CD4-positive, alpha-beta memory T cell (primary cell): ENCODE measurements around the gene TOP2A. TPM values are rescaled to one million over a fixed set of nuclear protein-coding genes. Genes with fewer than 3 reads are reported as not detected.
"Not testable (repeated sequence)": the region's sequence is repeated elsewhere in the genome, so short reads cannot be mapped to it uniquely, and the experiment has no call there.

ENCODE experiments used
- CTCF ChIA-PET: fragments of 350-600 bp; sonication (Branson Sonifier 250); formaldehyde crosslinking; loops from one replicate; lab custom pipeline; 2021; ENCODE audit warnings: inconsistent platforms; ENCODE audit not compliant: partially characterized antibody; lab: Charles Lee
- POLR2A ChIA-PET: fragments of 350-600 bp; sonication (Branson Sonifier 250); formaldehyde crosslinking; loops from one replicate; lab custom pipeline; 2021; ENCODE audit not compliant: partially characterized antibody; lab: Charles Lee
- DNase-seq, 5 donors: peaks; one replicate each; pipeline versions ENCODE4 v3.0.0 to v3.0.0-alpha.2; 2020 to 2022; ENCODE audit warnings: mixed read lengths in 1 of 5
- H3K27ac ChIP-seq: one replicate; pipeline ENCODE4 v1.7.0; 2013; ENCODE audit warnings: low read depth, low read length
- H3K27me3 ChIP-seq: 2 replicates; pipeline ENCODE4 v1.7.0; 2013; ENCODE audit warnings: mild to moderate bottlenecking, low read length, moderate library complexity; ENCODE audit not compliant: insufficient read depth
- H3K36me3 ChIP-seq: 2 replicates; pipeline ENCODE4 v1.7.0; 2013; ENCODE audit warnings: mild to moderate bottlenecking, low read length, moderate library complexity; ENCODE audit not compliant: insufficient read depth
- H3K4me1 ChIP-seq: 2 replicates; pipeline ENCODE4 v1.7.0; 2013; ENCODE audit warnings: mild to moderate bottlenecking, low read length, moderate library complexity; ENCODE audit not compliant: insufficient read depth
- H3K4me3 ChIP-seq, 2 donors: one replicate each; pipeline ENCODE4 v1.7.0; 2013; ENCODE audit warnings: low read length in 2 of 2, mild to moderate bottlenecking in 1 of 2
- H3K9me3 ChIP-seq, 2 donors: one replicate each; pipeline ENCODE4 v1.7.0; 2013; ENCODE audit warnings: low read length in 2 of 2, control low read depth in 1 of 2; ENCODE audit not compliant: control insufficient read depth in 1 of 2
- H3K27ac Mint-ChIP-seq, 7 donors: one replicate each; pipeline ENCODE4 v1.8.0; 2020 to 2021; ENCODE audit warnings: mixed read lengths in 7 of 7, mild to moderate bottlenecking in 6 of 7, inconsistent platforms in 3 of 7, moderate library complexity in 3 of 7
- H3K27me3 Mint-ChIP-seq, 2 donors: one replicate each; pipeline ENCODE4 v1.8.0; 2020 to 2021; ENCODE audit warnings: mixed read lengths in 2 of 2
- H3K36me3 Mint-ChIP-seq, 2 donors: one replicate each; pipeline ENCODE4 v1.8.0; 2020 to 2021; ENCODE audit warnings: mixed read lengths in 2 of 2, inconsistent platforms in 1 of 2, mild to moderate bottlenecking in 1 of 2
- H3K4me1 Mint-ChIP-seq, 4 donors: one replicate each; pipeline ENCODE4 v1.8.0; 2020 to 2021; ENCODE audit warnings: mixed read lengths in 4 of 4, mild to moderate bottlenecking in 1 of 4
- H3K4me3 Mint-ChIP-seq, 8 donors: one replicate each; pipeline ENCODE4 v1.8.0; 2020 to 2021; ENCODE audit warnings: mixed read lengths in 8 of 8, mild to moderate bottlenecking in 7 of 8, moderate library complexity in 6 of 8, inconsistent platforms in 3 of 8
- H3K9me3 Mint-ChIP-seq, 8 donors: one replicate each; pipeline ENCODE4 v1.8.0; 2020 to 2021; ENCODE audit warnings: mixed read lengths in 8 of 8, mild to moderate bottlenecking in 5 of 8, inconsistent platforms in 3 of 8, moderate library complexity in 1 of 8
- intact Hi-C: fragments of 100-400 bp; cut with micrococcal nuclease; formaldehyde crosslinking; loops from one replicate; pipeline ENCODE4 v1.15.1; 2023
- polyA plus RNA-seq, 2 donors: library from polyadenylated mRNA; unstranded; fragments of 300-500 nt; fragmentation: Illumina TruSeq; gene quantifications; one replicate each; pipeline ENCODE4 v1.2.3, GENCODE V29; 2021
- total RNA-seq, 2 experiments: library from RNA; stranded (reverse); gene quantifications; one replicate each; pipeline ENCODE4 v1.2.3, GENCODE V29; 2021

The TOP2A gene
- total and polyA plus RNA-seq, 4 experiments from 2014 or later, result 0.10 to 1.1 (median 0.30) TPM

- POLR2A ChIA-PET, result no interaction called here
- peaks cover 6 to 14% (median 8%) of the 10 kb centered on the region in 4 donors for H3K4me1 Mint-ChIP-seq
- Histone ChIP-seq H3K4me3 (no peak overlapping the region), H3K27ac (no peak overlapping the region), H3K4me1 (no peaks in the 10 kb centered on the region), H3K27me3 (no peaks in the 10 kb centered on the region), H3K36me3 (no peaks in the 10 kb centered on the region), H3K9me3 (no peaks in the 10 kb centered on the region)
- intact Hi-C loops, result no loop called here
- no peak overlapping the region for H3K27ac Mint-ChIP-seq
- H3K4me3 Mint-ChIP-seq, result no peak overlapping the region
- H3K36me3 Mint-ChIP-seq, result no peaks in the 10 kb centered on the region
- CTCF ChIA-PET, result interaction anchor here (1.3 kb wide), 1 partner anchor 29 kb away, joined by 4 read pairs; no protein-coding TSS in a partner anchor
- H3K9me3 Mint-ChIP-seq, result peaks cover 0 to 1% (median 0%) of the 10 kb centered on the region in 8 donors
- peaks cover 2 to 5% of the 10 kb centered on the region in 2 donors for H3K27me3 Mint-ChIP-seq
- DNase-seq, result no peak
Measured at GRCh38 chr17:40372031-40372430, 45.7 kb downstream of the TOP2A start.

- peaks cover under 1% of the 10 kb centered on the region in 2 donors for H3K27me3 Mint-ChIP-seq
- H3K36me3 ChIP-seq, result no peaks in the 10 kb centered on the region
- POLR2A ChIA-PET, result no interaction called here
- no peaks in the 10 kb centered on the region for H3K36me3 Mint-ChIP-seq
- no peaks in the 10 kb centered on the region for H3K27me3 ChIP-seq
- H3K9me3 Mint-ChIP-seq, result no peaks in the 10 kb centered on the region
- peaks cover 2 to 8% (median 5%) of the 10 kb centered on the region in 4 donors for H3K4me1 Mint-ChIP-seq
- CTCF ChIA-PET, result interaction anchor here (1.3 kb wide), 1 partner anchor 29 kb away, joined by 4 read pairs; no protein-coding TSS in a partner anchor
- H3K27ac Mint-ChIP-seq, result peak overlapping the region in 3 of 7 donors; percentile 57 to 84 (median 72)
- H3K27ac ChIP-seq, result no peak overlapping the region
- DNase-seq, result peak; percentile 29 to 56 (median 46)
- H3K4me1 ChIP-seq, result no peaks in the 10 kb centered on the region
- H3K4me3 ChIP-seq, result no peak overlapping the region
- intact Hi-C loops, result no loop called here
- H3K4me3 Mint-ChIP-seq, result peak overlapping the region in 1 of 8 donors; percentile 52
- H3K9me3 ChIP-seq, result no peaks in the 10 kb centered on the region
Measured at GRCh38 chr17:40371261-40371929, 46.3 kb downstream of the TOP2A start.

- intact Hi-C loops, result no loop called here
- no peaks in the 10 kb centered on the region for H3K27me3 Mint-ChIP-seq
- H3K9me3 Mint-ChIP-seq, result no peaks in the 10 kb centered on the region
- H3K27ac Mint-ChIP-seq, result no peak overlapping the region
- CTCF ChIA-PET, result no interaction called here
- H3K36me3 ChIP-seq, result no peaks in the 10 kb centered on the region
- H3K4me1 Mint-ChIP-seq, result peaks cover 2 to 7% (median 5%) of the 10 kb centered on the region in 4 donors
- no peak overlapping the region for H3K4me3 Mint-ChIP-seq
- H3K36me3 Mint-ChIP-seq, result no peaks in the 10 kb centered on the region
- no peaks in the 10 kb centered on the region for H3K27me3 ChIP-seq
- DNase-seq, result no peak
- H3K27ac ChIP-seq, result no peak overlapping the region
- no peaks in the 10 kb centered on the region for H3K4me1 ChIP-seq
- POLR2A ChIA-PET, result no interaction called here
- no peaks in the 10 kb centered on the region for H3K9me3 ChIP-seq
- H3K4me3 ChIP-seq, result no peak overlapping the region
Measured at GRCh38 chr17:40369923-40370322, 47.8 kb downstream of the TOP2A start.

GRCh38 chr17:40367728-40368127 lies 50.0 kb downstream of the TOP2A start:
- intact Hi-C loops, H3K36me3 Mint-ChIP-seq, POLR2A ChIA-PET, H3K27ac ChIP-seq, H3K4me1 ChIP-seq, H3K4me3 Mint-ChIP-seq, H3K27me3 ChIP-seq, DNase-seq, H3K27me3 Mint-ChIP-seq, H3K9me3 ChIP-seq, H3K27ac Mint-ChIP-seq, H3K4me3 ChIP-seq, H3K36me3 ChIP-seq, H3K9me3 Mint-ChIP-seq: not testable (repeated sequence)
- peaks cover 2 to 15% (median 5%) of the 10 kb centered on the region in 4 donors for H3K4me1 Mint-ChIP-seq
- CTCF ChIA-PET, result interaction anchor here (1.6 kb wide), 1 partner anchor 165 kb away, joined by 6 read pairs; no protein-coding TSS in a partner anchor

- peaks cover 3 to 15% (median 8%) of the 10 kb centered on the region in 4 donors for H3K4me1 Mint-ChIP-seq
- H3K27me3 Mint-ChIP-seq, result peaks cover 0 to 2% of the 10 kb centered on the region in 2 donors
- Histone ChIP-seq H3K36me3 (no peaks in the 10 kb centered on the region), H3K4me1 (peaks cover 12% of the 10 kb centered on the region), H3K9me3 (no peaks in the 10 kb centered on the region), H3K27me3 (no peaks in the 10 kb centered on the region), H3K27ac (no peak overlapping the region), H3K4me3 (no peak overlapping the region)
- CTCF ChIA-PET, result interaction anchor here (1.1 to 1.9 kb wide), 2 partner anchors 12 to 64 kb away, joined by 4 to 8 read pairs; no protein-coding TSS in a partner anchor
- DNase-seq, result no peak
- H3K9me3 Mint-ChIP-seq, result no peaks in the 10 kb centered on the region
- intact Hi-C loops, result no loop called here
- POLR2A ChIA-PET, result no interaction called here
- no peaks in the 10 kb centered on the region for H3K36me3 Mint-ChIP-seq
- H3K4me3 Mint-ChIP-seq, result no peak overlapping the region
- H3K27ac Mint-ChIP-seq, result no peak overlapping the region
Measured at GRCh38 chr17:40366861-40367518, 50.7 kb downstream of the TOP2A start.

GRCh38 chr17:40366076-40366860 lies 51.4 kb downstream of the TOP2A start:
- intact Hi-C loops, result no loop called here
- Histone ChIP-seq H3K4me1 (peaks cover 12% of the 10 kb centered on the region), H3K27me3 (no peaks in the 10 kb centered on the region), H3K27ac (no peak overlapping the region), H3K36me3 (no peaks in the 10 kb centered on the region), H3K4me3 (no peak overlapping the region), H3K9me3 (no peaks in the 10 kb centered on the region)
- Mint-ChIP-seq H3K36me3 (no peaks in the 10 kb centered on the region), H3K4me1 (peaks cover 3 to 10% (median 6%) of the 10 kb centered on the region in 4 donors), H3K27ac (no peak overlapping the region), H3K27me3 (peaks cover 0 to 2% of the 10 kb centered on the region in 2 donors), H3K9me3 (no peaks in the 10 kb centered on the region), H3K4me3 (no peak overlapping the region)
- ChIA-PET POLR2A (no interaction called here), CTCF (interaction anchor here (0.9 to 1.9 kb wide), 3 partner anchors 12 to 84 kb away, joined by 3 to 8 read pairs (median 4); no protein-coding TSS in a partner anchor)
- peak in 1 of 5 donors; percentile 28 for DNase-seq
